ENCODE measurements around the gene KRTAP17-1. TPM values are rescaled to one million over a fixed set of nuclear protein-coding genes. Genes with fewer than 3 reads are reported as not detected.
"Not testable (repeated sequence)": the region's sequence is repeated elsewhere in the genome, so short reads cannot be mapped to it uniquely, and the experiment has no call there.

The KRTAP17-1 gene
- total and polyA plus RNA-seq, 2 of the 4 experiments (the other 2 are of a cell fraction) = not detected

- CTCF ChIA-PET = no interaction called here
These were observed 35.7 kb upstream of the KRTAP17-1 start for GRCh38 chr17:41351177-41351576.

GRCh38 chr17:41350381-41350878, 34.9 kb upstream of the KRTAP17-1 start, which contains the start of gene KRT33A:
TSS of gene KRT33A (minus strand) at chr17:41350828. CDS start at chr17:41350767, 61 bp downstream.
- H4K20me1 ChIP-seq (ENCODE audit: insufficient read depth, low read length); H3K4me3 ChIP-seq (ENCODE audit: insufficient read depth, low read depth, low read length); H3K9me3 ChIP-seq (ENCODE audit: control insufficient read depth, insufficient read depth, low read length); H2AK5ac ChIP-seq (ENCODE audit: low read depth, low read length); H3K18ac ChIP-seq (ENCODE audit: low read depth, low read length); H3K4ac ChIP-seq (ENCODE audit: low read depth, low read length); H3K4me1 ChIP-seq (ENCODE audit: control insufficient read depth, insufficient read depth, low read length); H2AFZ ChIP-seq (replicated peaks; ENCODE audit: low read length, poor library complexity); POLR2A ChIA-PET (ENCODE audit: unreplicated experiment); H4K91ac ChIP-seq (ENCODE audit: insufficient read depth, low read depth, low read length); H3K23ac ChIP-seq (ENCODE audit: low read depth, low read length); H3K9me1 ChIP-seq (ENCODE audit: insufficient read depth, low read length); H2BK120ac ChIP-seq (ENCODE audit: low read depth, low read length); H3K27me3 ChIP-seq (ENCODE audit: control insufficient read depth, insufficient read depth, low read length); BruUV-seq (replicated peaks); CTCF ChIA-PET; H2AK9ac ChIP-seq (replicated peaks; ENCODE audit: low read depth, low read length, poor library complexity); H2BK20ac ChIP-seq (ENCODE audit: low read depth, low read length); intact Hi-C loops (cut with micrococcal nuclease); dilution Hi-C loops (cut with HindIII; ENCODE audit: low sequenced_read_pairs, unreplicated experiment); H3K27ac ChIP-seq (ENCODE audit: insufficient read depth, low read length); H4K8ac ChIP-seq (ENCODE audit: low read depth in 2 of 2, low read length in 2 of 2); H2BK15ac ChIP-seq (ENCODE audit: low read depth, low read length); H3K14ac ChIP-seq (replicated peaks; ENCODE audit: low read depth, low read length); H3K9ac ChIP-seq (ENCODE audit: low read depth, low read length); in situ Hi-C loops (cut with MboI; ENCODE audit: low sequenced_read_pairs); H3K79me1 ChIP-seq (ENCODE audit: low read depth in 1 of 2, low read length in 2 of 2); H3K36me3 ChIP-seq (ENCODE audit: control insufficient read depth, insufficient read depth, low read length); H2BK5ac ChIP-seq (ENCODE audit: low read depth, low read length, poor library complexity, severe bottlenecking); H4K5ac ChIP-seq (ENCODE audit: low read depth, low read length); H3K56ac ChIP-seq (ENCODE audit: extremely low read depth, insufficient read depth, low read length); DNase-seq; H3K4me2 ChIP-seq (ENCODE audit: low read depth, low read length); ATAC-seq (ENCODE audit: low read depth): not testable (repeated sequence)
- WGBS, 2 experiments (ENCODE audit: extremely low coverage in 2 of 2, insufficient read length in 1 of 2) = no CpG with 5 or more reads among the region's 16 CpGs

More at GRCh38 chr17:41351177-41351576, 35.7 kb upstream of the KRTAP17-1 start:
- no peak overlapping the region for H2BK120ac ChIP-seq (ENCODE audit: low read depth, low read length)
- H3K27me3 ChIP-seq (ENCODE audit: control insufficient read depth, insufficient read depth, low read length) = peaks cover 7% of the 10 kb centered on the region; the same call in 1 of the 2 replicates
- H2BK20ac ChIP-seq (ENCODE audit: low read depth, low read length) = no peak overlapping the region
- H4K91ac ChIP-seq (ENCODE audit: insufficient read depth, low read depth, low read length) = no peak overlapping the region
- dilution Hi-C loops (cut with HindIII; ENCODE audit: low sequenced_read_pairs, unreplicated experiment) (no loop called here), in situ Hi-C loops (cut with MboI; ENCODE audit: low sequenced_read_pairs) (no loop called here), intact Hi-C loops (cut with micrococcal nuclease) (no loop called here)
- no peak overlapping the region for H3K56ac ChIP-seq (ENCODE audit: extremely low read depth, insufficient read depth, low read length)
- H3K4me2 ChIP-seq (ENCODE audit: low read depth, low read length) = no peak overlapping the region
- H3K23ac ChIP-seq (ENCODE audit: low read depth, low read length) = no peak overlapping the region
- H3K4me1 ChIP-seq (ENCODE audit: control insufficient read depth, insufficient read depth, low read length) = peaks cover 2% of the 10 kb centered on the region
- no peaks in the 10 kb centered on the region for H3K36me3 ChIP-seq (ENCODE audit: control insufficient read depth, insufficient read depth, low read length)
- TF ChIP-seq CHD1 (IDR thresholded peaks at IDR 0.05; ENCODE audit: low read depth, low read length) (no peak), RCOR1 (IDR thresholded peaks at IDR 0.05; ENCODE audit: insufficient replicate concordance, low read length) (no peak), ELK1 (IDR thresholded peaks at IDR 0.05; ENCODE audit: borderline replicate concordance, low read depth, low read length) (no peak), RAD21 (IDR thresholded peaks at IDR 0.05; ENCODE audit: low read length) (no peak), CEBPB (IDR thresholded peaks at IDR 0.05; ENCODE audit: low read depth, low read length) (no peak), NFE2L2 (IDR thresholded peaks at IDR 0.05; ENCODE audit: low read depth, low read length) (no peak), SMC3 (IDR thresholded peaks at IDR 0.05; ENCODE audit: low read depth, low read length) (no peak)
- TF ChIP-seq, protein P1, sequence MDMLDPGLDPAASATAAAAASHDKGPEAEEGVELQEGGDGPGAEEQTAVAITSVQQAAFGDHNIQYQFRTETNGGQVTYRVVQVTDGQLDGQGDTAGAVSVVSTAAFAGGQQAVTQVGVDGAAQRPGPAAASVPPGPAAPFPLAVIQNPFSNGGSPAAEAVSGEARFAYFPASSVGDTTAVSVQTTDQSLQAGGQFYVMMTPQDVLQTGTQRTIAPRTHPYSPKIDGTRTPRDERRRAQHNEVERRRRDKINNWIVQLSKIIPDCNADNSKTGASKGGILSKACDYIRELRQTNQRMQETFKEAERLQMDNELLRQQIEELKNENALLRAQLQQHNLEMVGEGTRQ (IDR thresholded peaks at IDR 0.05; ENCODE audit: low read depth, low read length) = no peak
- no peak for ATAC-seq (ENCODE audit: low read depth)
- no peak for DNase-seq
- no peaks in the 10 kb centered on the region; the same call in 1 of the 2 replicates for H3K9me1 ChIP-seq (ENCODE audit: insufficient read depth, low read length)
- no TSS peak for BruUV-seq (replicated peaks)
- WGBS, 2 experiments (ENCODE audit: extremely low coverage in 2 of 2, insufficient read length in 1 of 2) = no CpG with 5 or more reads among the region's 2 CpGs
- H3K9me3 ChIP-seq (ENCODE audit: control insufficient read depth, insufficient read depth, low read length) = peaks cover 2% of the 10 kb centered on the region
- no peak overlapping the region for H2AFZ ChIP-seq (replicated peaks; ENCODE audit: low read length, poor library complexity)
- no peak overlapping the region for H3K4ac ChIP-seq (ENCODE audit: low read depth, low read length)
- H4K5ac ChIP-seq (ENCODE audit: low read depth, low read length) = no peak overlapping the region
- no peaks in the 10 kb centered on the region for H4K20me1 ChIP-seq (ENCODE audit: insufficient read depth, low read length)
- H3K79me1 ChIP-seq (ENCODE audit: low read depth in 1 of 2, low read length in 2 of 2) = no peaks in the 10 kb centered on the region
- H3K4me3 ChIP-seq (ENCODE audit: insufficient read depth, low read depth, low read length) = no peak overlapping the region
- no peak overlapping the region for H3K14ac ChIP-seq (replicated peaks; ENCODE audit: low read depth, low read length)
- H2AK5ac ChIP-seq (ENCODE audit: low read depth, low read length) = no peak overlapping the region
- no peak overlapping the region for H4K8ac ChIP-seq (ENCODE audit: low read depth in 2 of 2, low read length in 2 of 2)
- no peak overlapping the region for H2AK9ac ChIP-seq (replicated peaks; ENCODE audit: low read depth, low read length, poor library complexity)
- H2BK15ac ChIP-seq (ENCODE audit: low read depth, low read length) = no peak overlapping the region
- H3K9ac ChIP-seq (ENCODE audit: low read depth, low read length) = no peak overlapping the region
- no peak overlapping the region for H3K18ac ChIP-seq (ENCODE audit: low read depth, low read length)
- H3K27ac ChIP-seq (ENCODE audit: insufficient read depth, low read length) = no peak overlapping the region
- no peak overlapping the region for H2BK5ac ChIP-seq (ENCODE audit: low read depth, low read length, poor library complexity, severe bottlenecking)
- POLR2A ChIA-PET (ENCODE audit: unreplicated experiment) = no interaction called here
